Endothelial cell (in vitro differentiated cells): Measurements from ENCODE around the gene STING1. TPM values are rescaled to one million over a fixed set of nuclear protein-coding genes. Genes with fewer than 3 reads are reported as not detected.

Experiments
- DNase-seq: peaks from one replicate; pipeline ENCODE4 v3.0.0; 2021; ENCODE audit warnings: low spot score
- H3K27ac Mint-ChIP-seq: one replicate; pipeline ENCODE4 v1.8.0; 2021; ENCODE audit warnings: mixed read lengths, inconsistent platforms; ENCODE audit not compliant: unreplicated experiment
- H3K27me3 Mint-ChIP-seq: one replicate; pipeline ENCODE4 v1.8.0; 2021; ENCODE audit warnings: mild to moderate bottlenecking, moderate library complexity, mixed read lengths, inconsistent platforms; ENCODE audit not compliant: unreplicated experiment
- H3K36me3 Mint-ChIP-seq: one replicate; pipeline ENCODE4 v1.8.0; 2021; ENCODE audit warnings: mild to moderate bottlenecking, low read depth, mixed read lengths, inconsistent platforms; ENCODE audit not compliant: unreplicated experiment
- H3K4me1 Mint-ChIP-seq: one replicate; pipeline ENCODE4 v1.8.0; 2021; ENCODE audit warnings: mild to moderate bottlenecking, mixed read lengths, inconsistent platforms; ENCODE audit not compliant: unreplicated experiment
- H3K4me3 Mint-ChIP-seq: one replicate; pipeline ENCODE4 v1.8.0; 2021; ENCODE audit warnings: mild to moderate bottlenecking, mixed read lengths, inconsistent platforms; ENCODE audit not compliant: unreplicated experiment
- H3K9me3 Mint-ChIP-seq: one replicate; pipeline ENCODE4 v1.8.0; 2021; ENCODE audit warnings: mixed read lengths, inconsistent platforms; ENCODE audit not compliant: unreplicated experiment
- CTCF ChIP-seq: fragments of 200-600 bp; sonication (generic); IDR thresholded peaks from one replicate; pipeline ENCODE4 v1.5.0; 2021; ENCODE audit warnings: antibody characterized with exemption; ENCODE audit not compliant: unreplicated experiment
- total RNA-seq: library from RNA; stranded (reverse); fragmentation: NEBNext Ultra II Directional; extraction: Animal tissue kit (Norgen Biotek cat#: 25700); gene quantifications from one replicate; pipeline ENCODE4 v1.2.1, GENCODE V29; 2021; ENCODE audit not compliant: unreplicated experiment

STING1 gene
- total RNA-seq, 1 donor from 2014 or later = 69.1 TPM

- H3K4me1 Mint-ChIP-seq = peaks cover 22% of the 10 kb centered on the region
- peak overlapping the region; percentile 54 for H3K4me3 Mint-ChIP-seq
- peaks cover 3% of the 10 kb centered on the region for H3K27me3 Mint-ChIP-seq
- DNase-seq = no peak
- H3K9me3 Mint-ChIP-seq = no peaks in the 10 kb centered on the region
- H3K27ac Mint-ChIP-seq = peak overlapping the region; percentile 45
- no peak for TF ChIP-seq CTCF
- H3K36me3 Mint-ChIP-seq = peaks cover 41% of the 10 kb centered on the region
Observed at GRCh38 chr5:139453683-139454567, 28.6 kb downstream of the STING1 start.

- no peak for TF ChIP-seq CTCF
- Mint-ChIP-seq H3K4me3 (no peak overlapping the region), H3K27ac (no peak overlapping the region), H3K9me3 (no peaks in the 10 kb centered on the region), H3K27me3 (peaks cover 10% of the 10 kb centered on the region), H3K36me3 (peaks cover 54% of the 10 kb centered on the region), H3K4me1 (peaks cover 29% of the 10 kb centered on the region)
- DNase-seq = no peak
Observed at GRCh38 chr5:139451878-139452660, 30.5 kb downstream of the STING1 start.

- TF ChIP-seq CTCF = no peak
- peaks cover 10% of the 10 kb centered on the region for H3K27me3 Mint-ChIP-seq
- H3K36me3 Mint-ChIP-seq = peaks cover 53% of the 10 kb centered on the region
- no peak overlapping the region for H3K27ac Mint-ChIP-seq
- peaks cover 31% of the 10 kb centered on the region for H3K4me1 Mint-ChIP-seq
- no peak for DNase-seq
- H3K9me3 Mint-ChIP-seq = no peaks in the 10 kb centered on the region
- H3K4me3 Mint-ChIP-seq = no peak overlapping the region
Observed at GRCh38 chr5:139451176-139451575, 31.4 kb downstream of the STING1 start.

GRCh38 chr5:139446956-139447779, 35.4 kb downstream of the STING1 start:
- H3K4me3 Mint-ChIP-seq = peak overlapping the region; percentile 63
- no peak for DNase-seq
- H3K4me1 Mint-ChIP-seq = peaks cover 56% of the 10 kb centered on the region
- H3K9me3 Mint-ChIP-seq = no peaks in the 10 kb centered on the region
- peaks cover 39% of the 10 kb centered on the region for H3K36me3 Mint-ChIP-seq
- no peak for TF ChIP-seq CTCF
- peaks cover 11% of the 10 kb centered on the region for H3K27me3 Mint-ChIP-seq
- H3K27ac Mint-ChIP-seq = peak overlapping the region; percentile 83
